ENCODE data around the gene RABGAP1L.

- TF ChIP-seq CTCF (IDR thresholded peaks at IDR 0.05; ENCODE audit: low read depth, low read length) (no peak), EZH2phosphoT487 (IDR thresholded peaks at IDR 0.05; ENCODE audit: low read depth) (no peak)
Measured at GRCh38 chr1:174819596-174819995, 660.3 kb downstream of the RABGAP1L start.
